NCI-H2081 (cell line): Measurements from ENCODE around the gene MPPED2.

Experiments used
- DNase-seq, 2 experiments: peaks; one replicate each; lab custom pipeline; 2025; lab: John Stamatoyannopoulos, UW

The MPPED2 gene

DNA sequence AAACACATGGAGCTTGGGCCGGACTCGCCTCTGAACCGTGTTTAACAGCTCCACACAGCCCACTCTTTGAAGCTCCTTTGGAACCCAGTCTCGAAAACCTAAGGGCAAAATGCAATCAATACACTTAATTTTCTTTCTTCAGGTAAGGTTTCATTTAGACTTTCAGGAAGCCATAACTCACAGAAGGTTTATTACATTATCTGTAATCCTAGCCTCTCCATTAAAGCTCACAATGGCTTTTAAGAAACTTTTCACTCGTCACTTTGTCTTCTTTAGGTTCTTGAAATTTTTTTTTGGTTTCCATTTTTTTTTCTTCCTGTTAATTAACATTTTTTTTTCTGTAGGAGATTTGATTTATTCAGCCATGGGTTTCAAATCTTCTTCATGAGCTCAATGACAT lies 171.9 kb downstream of the MPPED2 start:
- DNase-seq: no peak

DNA sequence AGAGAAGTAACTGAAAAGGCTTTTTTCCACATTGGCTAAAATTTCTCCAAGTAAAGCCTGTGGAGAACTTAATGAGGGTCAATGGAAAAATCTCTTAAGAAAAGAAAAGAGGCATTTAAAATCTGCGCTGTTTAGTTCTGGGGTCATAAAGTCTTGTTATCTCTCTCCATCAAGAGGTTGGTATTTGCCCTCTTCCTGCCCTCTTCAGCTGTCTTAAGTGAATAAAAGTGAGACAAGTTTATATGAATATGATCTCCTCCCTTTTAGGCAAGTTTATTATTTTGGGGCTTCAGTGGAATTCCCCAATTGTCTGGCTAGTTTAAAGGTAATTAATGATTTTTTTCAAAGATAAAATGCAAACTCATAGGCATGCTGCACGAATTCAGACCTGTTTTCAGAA lies 173.6 kb downstream of the MPPED2 start:
- no peak for DNase-seq

DNA sequence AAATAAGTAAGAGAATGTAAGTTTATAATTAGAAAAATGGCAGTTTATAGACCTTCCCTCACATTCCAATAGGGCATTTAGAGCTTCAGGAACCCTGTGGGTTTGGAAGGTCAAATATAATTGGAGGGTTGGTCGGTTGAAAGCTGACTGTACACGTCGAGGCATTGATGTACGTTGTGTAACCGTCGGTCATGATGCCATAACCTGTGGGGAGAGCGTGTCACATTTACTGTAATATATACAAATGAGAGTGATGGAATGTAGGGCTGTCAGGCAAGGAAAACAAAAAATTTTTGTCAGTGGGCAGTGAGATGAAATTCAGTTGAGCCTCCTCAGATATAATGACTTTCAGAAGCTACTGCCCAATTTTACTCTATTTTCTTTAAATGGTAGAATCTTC lies 174.8 kb downstream of the MPPED2 start:
- no peak for DNase-seq

DNA sequence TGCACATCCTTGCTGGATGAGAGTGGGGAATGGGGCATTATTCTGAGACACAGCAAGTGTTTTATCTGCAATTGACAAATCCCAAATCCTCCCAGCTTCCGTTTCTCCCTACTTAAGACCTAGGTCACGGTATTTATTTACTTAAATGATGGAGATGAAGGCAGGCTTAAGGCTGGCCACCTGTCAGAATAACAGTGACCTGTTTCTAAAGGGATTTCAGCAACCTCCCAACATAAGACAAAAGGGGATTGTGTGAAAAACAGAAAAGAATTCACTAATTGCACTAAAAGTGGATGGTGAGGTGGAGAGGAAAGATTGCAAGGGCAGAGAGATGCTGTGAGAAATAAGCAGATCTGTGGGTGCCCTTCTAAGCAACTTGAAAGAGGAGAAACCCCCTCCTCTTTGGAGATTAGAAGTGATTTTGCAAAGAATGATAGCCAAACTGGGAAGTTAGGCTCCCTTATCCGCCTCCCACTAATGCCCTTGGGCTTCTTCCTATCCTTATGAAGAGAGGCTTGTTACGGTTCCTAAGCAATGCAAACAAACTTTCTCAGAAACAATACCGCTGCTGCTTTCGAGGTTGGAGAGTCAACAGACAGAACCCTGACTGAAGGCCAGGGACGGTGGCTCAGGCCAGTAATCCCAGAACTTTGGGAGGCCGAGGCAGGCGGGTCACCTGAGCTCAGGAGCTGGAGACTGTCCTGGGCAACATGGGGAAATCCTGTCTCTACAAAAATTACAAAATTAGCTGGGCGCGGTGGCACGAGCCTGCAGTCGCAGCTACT lies 179.0 kb downstream of the MPPED2 start:
- no peak for DNase-seq

DNA sequence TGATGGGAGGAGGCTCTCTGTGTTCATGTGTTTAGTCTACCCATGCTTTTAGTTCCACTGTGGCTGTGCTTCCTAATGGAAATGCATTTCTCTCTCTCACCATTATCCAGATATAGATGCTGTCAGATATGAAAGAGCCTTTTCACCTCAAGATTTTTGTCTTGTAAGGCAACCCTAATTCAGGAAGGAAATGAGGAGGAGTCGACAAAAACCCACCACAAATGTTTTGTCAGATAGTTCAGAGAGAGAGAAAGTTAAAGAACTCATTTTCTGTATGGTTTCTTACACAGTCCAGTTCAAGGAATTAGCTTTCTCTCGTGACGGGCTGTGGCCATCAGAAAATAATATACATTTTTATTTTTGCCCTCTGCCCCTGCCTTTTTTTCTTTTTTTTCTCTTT lies 180.8 kb downstream of the MPPED2 start:
- no peak for DNase-seq

DNA sequence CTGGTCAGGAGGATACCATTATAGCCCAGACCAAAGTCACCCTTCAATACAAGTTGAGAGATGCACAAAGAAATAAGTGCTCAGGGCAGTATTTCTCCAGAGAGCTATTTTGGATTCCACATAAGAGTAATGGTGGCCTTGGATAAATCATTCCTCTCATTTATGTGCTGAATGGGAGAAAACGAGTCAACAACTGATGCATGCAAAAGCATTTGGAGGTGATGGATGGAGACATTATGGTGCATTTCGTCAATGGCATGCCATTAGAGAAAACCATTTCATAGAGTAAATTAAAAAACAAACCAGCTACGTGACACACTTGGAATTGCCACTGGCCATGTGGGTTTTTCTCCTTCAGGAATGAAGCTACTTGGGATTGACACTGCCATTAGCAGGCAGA lies 182.0 kb downstream of the MPPED2 start:
- DNase-seq: no peak

DNA sequence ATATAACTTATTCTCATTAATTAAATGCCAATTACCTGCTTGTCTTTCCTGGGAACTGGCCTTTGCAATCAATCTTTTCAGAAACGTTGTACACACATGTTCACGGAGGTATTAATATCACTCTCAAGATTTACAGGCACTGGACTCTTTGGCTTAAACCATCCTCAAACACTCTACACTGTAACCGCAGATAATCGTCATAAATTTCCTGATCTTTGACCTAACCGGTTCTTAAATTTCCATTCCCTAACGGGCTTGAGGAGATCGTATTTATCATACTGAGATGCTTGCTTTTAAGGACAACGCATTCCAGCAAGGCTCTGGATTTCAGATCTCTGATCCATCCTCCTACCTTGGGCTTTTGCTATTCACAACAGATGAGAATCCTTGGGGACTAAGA lies 190.4 kb downstream of the MPPED2 start:
- DNase-seq: no peak

DNA sequence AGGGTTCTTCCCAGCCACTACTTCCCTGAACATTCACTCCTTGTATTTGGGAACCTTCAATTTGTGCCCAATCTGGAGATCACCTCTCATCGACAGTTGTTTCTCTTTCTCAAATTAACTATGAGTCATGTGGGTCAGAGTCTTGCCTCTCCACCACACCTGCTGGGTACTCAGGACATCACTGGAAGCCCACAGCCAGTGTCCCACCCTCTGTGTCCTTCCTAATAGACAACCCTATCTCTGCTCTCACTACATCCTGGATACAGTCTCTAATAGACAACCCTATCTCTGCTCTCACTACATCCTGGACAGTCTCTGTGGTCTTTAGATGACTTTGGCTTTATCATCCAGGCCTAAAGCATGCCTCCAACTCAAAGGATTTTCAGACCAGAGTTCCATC lies 193.1 kb downstream of the MPPED2 start:
- DNase-seq: no peak

DNA sequence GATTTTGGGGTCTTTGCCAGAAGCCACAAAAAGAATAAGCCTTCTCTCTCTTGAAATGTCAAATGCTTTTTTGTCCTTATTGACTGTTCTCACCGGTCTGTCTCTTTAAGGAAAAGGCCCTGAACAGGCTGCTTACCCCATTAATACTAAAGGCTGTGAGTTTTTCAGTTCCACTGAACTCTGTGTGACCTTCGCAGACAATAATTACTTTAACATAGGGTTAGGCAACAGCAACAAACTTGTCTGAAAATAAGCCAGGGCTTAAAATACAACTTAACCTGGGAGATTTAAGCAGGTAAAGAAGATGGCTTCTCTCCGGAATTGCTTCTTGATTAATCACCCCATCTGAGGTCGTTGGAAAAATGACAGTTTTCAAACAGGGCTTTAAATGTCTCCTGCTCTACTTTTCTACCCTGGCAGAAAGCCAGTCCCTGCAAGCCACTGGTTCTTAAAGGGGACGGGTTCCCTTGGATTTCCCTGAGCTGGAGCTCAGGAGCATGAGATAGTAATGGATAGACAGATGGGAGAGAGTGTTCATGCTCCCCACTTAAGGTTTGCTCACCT lies 193.8 kb downstream of the MPPED2 start:
- no peak for DNase-seq

DNA sequence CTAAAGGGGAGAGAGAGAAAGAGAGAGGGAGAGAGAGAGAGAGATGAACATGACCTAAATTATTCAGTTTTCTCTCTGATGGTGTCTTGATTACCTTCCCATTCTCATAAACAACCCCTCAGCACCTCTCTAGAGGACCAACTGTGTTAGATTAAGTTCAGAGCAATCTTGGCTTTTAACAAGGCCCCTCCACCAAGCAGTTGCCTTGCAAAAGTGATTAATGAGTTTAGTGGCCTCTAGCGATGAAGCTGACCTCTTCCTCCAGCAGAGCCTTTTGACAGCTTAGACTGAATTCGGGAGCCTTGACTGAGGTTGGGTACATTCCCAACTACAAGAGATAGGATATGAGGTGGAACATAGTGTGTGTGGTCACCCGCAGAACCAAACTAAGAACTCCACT lies 197.2 kb downstream of the MPPED2 start:
- DNase-seq: no peak

DNA sequence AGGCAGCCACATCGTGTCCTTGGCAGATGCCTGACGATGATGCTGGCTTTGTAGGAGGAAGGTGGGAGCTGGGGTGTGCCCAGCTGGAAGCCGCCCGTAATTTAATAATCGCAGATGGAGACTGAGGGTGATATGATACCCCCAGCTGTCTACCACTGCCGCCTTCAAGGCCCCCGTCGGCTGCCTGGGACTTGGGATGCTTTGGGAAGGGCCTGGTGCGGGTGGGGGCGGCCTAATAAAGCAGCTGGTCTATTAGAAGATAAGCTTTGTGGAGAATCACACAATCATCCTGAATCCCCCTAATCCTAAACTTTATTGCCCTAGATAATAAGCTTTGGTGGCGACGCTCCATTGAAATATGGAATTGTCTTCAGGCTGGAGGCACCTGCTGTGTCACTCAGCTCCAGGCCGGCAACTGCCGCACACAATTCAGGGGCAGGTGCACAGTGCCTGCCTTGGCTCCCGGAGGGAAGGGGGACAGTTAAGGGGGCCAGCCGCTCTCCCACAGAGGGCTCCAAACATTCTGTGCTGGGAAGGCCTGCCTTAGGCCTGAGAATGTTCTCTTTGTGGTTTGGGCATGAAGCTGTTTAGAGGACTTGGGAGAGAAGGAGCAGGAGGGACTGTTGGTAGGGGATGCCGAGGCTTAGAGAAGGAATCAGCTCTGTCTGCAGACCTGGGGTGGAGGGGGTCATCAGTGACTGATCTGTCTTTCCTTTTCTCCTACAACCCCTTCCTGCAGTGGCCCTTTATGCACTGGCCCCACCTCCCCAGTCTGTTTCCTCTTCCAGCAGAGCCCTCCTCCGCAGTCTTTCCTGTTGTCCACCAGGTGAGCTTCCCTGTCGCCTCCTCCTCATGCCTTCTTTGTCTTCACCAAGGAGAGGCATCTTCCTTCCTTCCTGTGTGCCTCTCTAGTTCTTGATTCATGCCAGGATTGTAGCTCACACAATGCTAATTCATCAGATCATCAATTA lies 198.0 kb downstream of the MPPED2 start:
- DNase-seq: no peak

DNA sequence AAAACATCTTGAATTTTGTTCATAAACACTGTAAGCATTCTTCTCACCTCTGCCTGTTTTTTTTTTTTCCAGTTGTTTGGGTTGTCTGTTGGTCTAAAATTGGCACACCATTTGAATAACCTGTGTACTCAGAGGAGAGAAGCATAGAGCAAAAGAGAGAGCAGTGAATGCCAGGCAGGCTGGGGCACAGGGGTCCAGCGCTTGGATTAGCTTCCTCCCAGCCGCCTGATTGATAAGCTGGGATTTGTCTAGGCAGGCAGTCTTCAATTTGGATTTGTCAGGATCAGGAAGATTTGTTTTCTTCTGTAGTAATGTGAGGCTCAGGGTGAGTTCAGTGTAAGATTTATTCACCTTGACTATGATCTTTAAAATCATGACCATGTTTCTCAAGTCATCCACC lies 204.3 kb downstream of the MPPED2 start:
- no peak for DNase-seq

DNA sequence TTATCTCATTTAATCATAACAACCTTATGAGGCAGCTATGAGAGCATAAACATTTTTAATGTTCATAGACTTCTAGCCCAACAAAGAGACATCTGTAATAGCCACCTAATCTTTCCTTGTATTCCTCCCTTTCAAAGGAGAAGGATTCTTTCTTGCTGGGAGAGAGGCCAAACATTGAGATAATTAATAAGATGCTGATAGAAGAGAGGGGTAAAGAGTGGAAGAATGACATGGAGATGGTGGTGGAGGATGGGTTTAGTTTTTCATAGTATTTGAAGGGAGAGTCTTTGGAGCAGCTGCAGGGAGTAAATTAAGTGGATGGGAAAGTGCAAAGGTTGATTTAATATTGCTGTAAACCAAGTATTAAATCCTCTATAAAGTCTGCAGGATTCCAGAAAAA lies 205.3 kb downstream of the MPPED2 start:
- DNase-seq: no peak

DNA sequence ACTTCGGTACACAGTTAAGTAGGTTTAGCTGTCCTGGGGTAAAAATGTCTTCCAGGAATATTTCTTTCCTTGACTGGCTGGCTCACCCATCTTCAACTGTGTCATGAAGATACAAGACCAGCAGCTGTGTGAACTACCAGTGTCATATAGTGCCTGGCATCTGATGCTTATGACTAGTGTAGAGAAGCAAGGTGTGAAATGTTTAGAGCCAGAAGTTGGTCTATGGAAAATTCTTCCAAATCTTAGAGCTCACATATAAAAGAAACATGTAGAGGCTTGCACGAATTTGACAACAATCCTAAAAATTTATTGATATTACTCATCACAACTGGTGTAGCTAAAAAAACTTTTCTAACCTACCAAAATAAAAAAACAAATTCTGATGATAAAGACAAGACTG lies 208.8 kb downstream of the MPPED2 start:
- no peak for DNase-seq

DNA sequence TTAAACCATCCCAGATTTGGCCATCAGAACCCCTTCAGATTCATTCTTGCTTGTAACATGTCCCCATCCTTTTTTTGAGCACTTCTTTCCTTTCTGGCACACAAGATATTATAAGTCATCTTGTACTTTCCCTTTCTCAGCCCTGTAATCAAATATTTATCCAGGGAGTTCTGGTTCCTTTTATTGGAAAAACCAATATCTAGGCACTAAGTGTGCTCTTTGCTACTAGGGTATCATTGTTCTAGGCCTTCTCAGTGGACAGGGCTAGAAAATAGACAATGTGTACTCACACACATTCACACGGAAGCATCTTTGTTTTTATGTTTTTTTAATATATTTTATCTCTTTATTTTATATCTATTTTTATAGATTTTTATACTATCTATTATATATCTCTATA lies 216.0 kb downstream of the MPPED2 start:
- no peak for DNase-seq

DNA sequence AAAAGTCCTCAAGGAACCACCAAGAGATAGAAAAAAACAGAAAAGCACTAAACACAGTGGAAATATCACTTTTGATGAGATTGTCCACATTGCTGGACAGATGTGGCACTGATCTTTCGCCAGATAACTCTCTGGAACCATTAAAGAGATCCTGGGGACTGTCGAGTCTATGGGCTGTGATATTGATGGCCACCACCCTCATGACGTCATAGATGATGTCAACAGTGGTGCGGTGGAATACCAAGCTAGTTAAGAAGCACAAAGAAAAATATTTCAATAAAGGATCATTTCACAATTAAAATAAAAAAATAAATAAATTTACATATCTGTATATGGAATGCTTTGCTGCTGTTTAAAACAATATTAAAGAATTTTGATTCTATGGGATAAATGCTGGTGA lies 217.8 kb downstream of the MPPED2 start:
- no peak for DNase-seq

DNA sequence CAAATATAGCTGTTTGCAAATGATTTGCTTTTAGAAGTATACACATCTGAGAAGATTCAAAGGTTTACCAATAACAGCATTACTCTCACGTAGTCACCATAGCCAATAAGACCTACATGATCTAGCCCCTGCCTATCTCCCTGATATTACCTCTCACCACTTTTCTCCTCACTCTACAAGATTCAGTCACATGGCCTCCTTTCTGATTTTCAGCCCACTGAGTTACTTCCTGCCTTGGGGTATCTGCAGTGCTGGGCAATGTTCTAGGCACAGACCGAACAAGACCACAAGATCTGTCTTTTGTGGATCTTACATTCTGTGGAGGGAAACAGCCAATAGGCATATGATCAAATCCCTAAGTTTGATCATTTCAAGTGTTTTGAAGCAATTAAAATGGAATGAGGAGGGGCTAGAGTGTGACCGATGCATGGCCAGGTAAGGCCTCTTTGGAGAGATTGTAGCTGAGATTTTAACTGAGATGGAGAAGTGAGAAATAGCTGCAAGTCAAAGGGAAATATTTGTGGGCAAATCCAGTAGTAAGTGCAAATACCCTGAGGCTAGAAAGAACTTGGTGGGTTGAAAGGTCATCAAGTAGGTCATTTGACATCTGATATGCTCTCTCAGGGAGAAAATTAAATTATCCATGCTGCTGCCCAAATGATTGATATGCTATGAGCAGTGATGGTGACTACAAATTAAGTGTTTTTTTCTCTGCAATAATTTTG lies 220.2 kb downstream of the MPPED2 start:
- no peak for DNase-seq

DNA sequence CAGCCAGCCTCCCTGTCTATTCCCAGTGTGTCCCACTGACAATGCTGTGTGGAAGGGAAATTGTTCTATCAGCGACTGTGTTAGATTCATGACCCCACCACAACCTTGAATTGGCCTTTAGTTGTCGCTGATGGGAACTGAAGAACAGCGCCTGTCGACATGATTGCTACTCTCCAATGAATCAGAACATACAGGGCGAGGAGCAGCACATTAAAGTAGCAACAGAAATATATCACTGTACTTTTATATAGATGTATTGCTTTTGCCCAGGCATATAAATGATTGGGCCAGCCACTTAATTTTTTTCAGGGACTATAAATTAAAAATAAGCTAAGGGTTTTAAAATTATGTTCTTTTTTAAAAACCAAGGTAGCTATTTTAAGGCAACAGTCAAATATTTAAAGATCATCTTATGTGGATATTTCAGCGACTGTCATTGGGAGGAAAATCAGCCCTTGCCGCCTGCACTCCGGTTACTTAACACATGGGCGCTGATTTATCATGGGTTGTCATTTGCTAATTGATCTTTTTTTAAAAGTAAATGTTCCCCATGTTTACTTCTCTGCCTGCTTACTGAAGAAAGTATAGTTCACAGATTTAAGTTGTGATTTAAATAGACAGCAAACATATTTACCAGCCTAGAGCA lies 221.2 kb downstream of the MPPED2 start:
- DNase-seq: no peak

DNA sequence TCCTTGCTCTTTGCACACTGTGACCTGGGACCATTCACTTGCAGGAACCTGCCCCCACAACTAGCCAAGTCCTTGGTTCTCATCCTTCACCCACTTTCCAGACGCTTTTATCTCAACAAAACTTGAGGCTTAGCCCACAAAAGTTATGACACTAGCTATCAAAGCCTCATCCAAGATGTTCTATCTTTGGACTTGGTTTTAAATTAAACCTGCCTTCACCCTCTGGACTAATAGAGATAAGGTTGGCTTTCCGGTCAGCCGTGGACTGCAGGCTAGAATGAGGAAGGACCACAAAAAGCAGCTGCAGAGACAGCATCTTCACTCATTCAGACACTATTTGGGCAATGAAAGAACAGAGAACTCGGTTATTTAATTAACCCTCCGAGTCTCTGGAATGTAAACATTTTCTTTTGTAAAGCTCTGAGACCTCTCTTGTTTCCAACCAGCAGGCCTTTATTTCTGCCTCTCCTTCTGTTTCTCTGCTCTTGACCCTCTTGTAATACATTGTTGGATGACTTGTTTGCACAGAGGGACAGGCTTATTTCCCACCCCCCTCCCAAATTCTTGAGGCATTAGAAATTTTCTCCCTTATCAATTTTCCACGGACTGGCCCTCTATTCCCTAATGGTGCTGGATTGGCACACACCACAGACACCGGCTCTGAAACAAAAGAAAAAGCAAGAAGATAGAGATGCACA lies 221.9 kb downstream of the MPPED2 start:
- no peak for DNase-seq

DNA sequence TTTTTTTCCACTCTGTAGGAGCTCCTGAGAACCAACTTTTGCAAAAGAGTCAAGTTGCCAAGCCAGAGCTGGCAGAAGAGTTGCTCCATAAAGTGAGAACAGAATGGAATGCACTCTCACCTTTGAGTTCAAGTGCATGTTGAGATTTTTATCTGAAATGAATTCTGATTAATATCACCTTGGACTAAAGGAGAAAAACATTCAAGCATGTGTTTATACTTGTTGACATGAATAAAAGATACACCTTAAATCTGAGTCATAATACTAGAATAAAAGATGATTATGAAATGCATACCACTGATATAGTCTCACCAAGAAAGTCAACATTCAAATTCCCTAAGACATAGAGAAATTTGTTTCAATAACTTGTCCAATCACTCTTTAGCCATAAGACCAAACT lies 225.4 kb downstream of the MPPED2 start:
- no peak for DNase-seq
